ENCODE results near the gene WNK2.

Gene WNK2

GRCh38 chr9:93228453-93228852, 44.5 kb downstream of the WNK2 start:
- Histone ChIP-seq H3K4me3 (ENCODE audit: low read length) (no peak overlapping the region), H3K4me2 (ENCODE audit: low read length) (no peak overlapping the region), H3K4me1 (ENCODE audit: control insufficient read depth, insufficient read depth, low read length) (peaks cover 5% of the 10 kb centered on the region), H3K9ac (ENCODE audit: low read depth, low read length) (no peak overlapping the region), H3K9me3 (replicated peaks; ENCODE audit: low read length) (no peaks in the 10 kb centered on the region), H3K36me3 (ENCODE audit: insufficient read depth, low read length) (no peaks in the 10 kb centered on the region), H3K27me3 (ENCODE audit: control insufficient read depth, insufficient read depth, low read length) (peaks cover 9% of the 10 kb centered on the region)

GRCh38 chr9:93229636-93230035, 45.7 kb downstream of the WNK2 start:
- H3K4me2 ChIP-seq (ENCODE audit: low read length), result no peak overlapping the region
- H3K9me3 ChIP-seq (replicated peaks; ENCODE audit: low read length), result no peaks in the 10 kb centered on the region
- no peaks in the 10 kb centered on the region for H3K36me3 ChIP-seq (ENCODE audit: insufficient read depth, low read length)
- no peak overlapping the region for H3K4me3 ChIP-seq (ENCODE audit: low read length)
- peaks cover 13% of the 10 kb centered on the region for H3K27me3 ChIP-seq (ENCODE audit: control insufficient read depth, insufficient read depth, low read length)
- no peak overlapping the region for H3K9ac ChIP-seq (ENCODE audit: low read depth, low read length)
- no peaks in the 10 kb centered on the region for H3K4me1 ChIP-seq (ENCODE audit: control insufficient read depth, insufficient read depth, low read length)

- H3K9ac ChIP-seq (ENCODE audit: low read depth, low read length), result no peak overlapping the region
- H3K9me3 ChIP-seq (replicated peaks; ENCODE audit: low read length), result no peaks in the 10 kb centered on the region
- H3K27me3 ChIP-seq (ENCODE audit: control insufficient read depth, insufficient read depth, low read length), result peaks cover 18% of the 10 kb centered on the region
- H3K4me2 ChIP-seq (ENCODE audit: low read length), result no peak overlapping the region
- no peaks in the 10 kb centered on the region for H3K36me3 ChIP-seq (ENCODE audit: insufficient read depth, low read length)
- H3K4me3 ChIP-seq (ENCODE audit: low read length), result no peak overlapping the region
- no peaks in the 10 kb centered on the region for H3K4me1 ChIP-seq (ENCODE audit: control insufficient read depth, insufficient read depth, low read length)
These were observed 46.2 kb downstream of the WNK2 start for GRCh38 chr9:93230185-93230584.

GRCh38 chr9:93230601-93231000, 46.7 kb downstream of the WNK2 start:
- Histone ChIP-seq H3K4me3 (ENCODE audit: low read length) (no peak overlapping the region), H3K9me3 (replicated peaks; ENCODE audit: low read length) (no peaks in the 10 kb centered on the region), H3K27me3 (ENCODE audit: control insufficient read depth, insufficient read depth, low read length) (peaks cover 22% of the 10 kb centered on the region)

GRCh38 chr9:93231121-93231694, 47.3 kb downstream of the WNK2 start:
- Histone ChIP-seq H3K4me1 (ENCODE audit: control insufficient read depth, insufficient read depth, low read length) (no peaks in the 10 kb centered on the region), H3K4me3 (ENCODE audit: low read length) (no peak overlapping the region), H3K4me2 (ENCODE audit: low read length) (no peak overlapping the region), H3K9me3 (replicated peaks; ENCODE audit: low read length) (no peaks in the 10 kb centered on the region), H3K36me3 (ENCODE audit: insufficient read depth, low read length) (no peaks in the 10 kb centered on the region), H3K27me3 (ENCODE audit: control insufficient read depth, insufficient read depth, low read length) (peaks cover 28% of the 10 kb centered on the region), H3K9ac (ENCODE audit: low read depth, low read length) (no peak overlapping the region)

More at GRCh38 chr9:93230601-93231000, 46.7 kb downstream of the WNK2 start:
- Histone ChIP-seq H3K4me1 (ENCODE audit: control insufficient read depth, insufficient read depth, low read length) (no peaks in the 10 kb centered on the region), H3K9ac (ENCODE audit: low read depth, low read length) (no peak overlapping the region), H3K4me2 (ENCODE audit: low read length) (no peak overlapping the region), H3K36me3 (ENCODE audit: insufficient read depth, low read length) (no peaks in the 10 kb centered on the region)

- H3K4me3 ChIP-seq (ENCODE audit: low read length), result no peak overlapping the region
- H3K4me2 ChIP-seq (ENCODE audit: low read length), result no peak overlapping the region
- no peaks in the 10 kb centered on the region for H3K9me3 ChIP-seq (replicated peaks; ENCODE audit: low read length)
- H3K27me3 ChIP-seq (ENCODE audit: control insufficient read depth, insufficient read depth, low read length), result peaks cover 28% of the 10 kb centered on the region
- no peaks in the 10 kb centered on the region for H3K36me3 ChIP-seq (ENCODE audit: insufficient read depth, low read length)
- H3K4me1 ChIP-seq (ENCODE audit: control insufficient read depth, insufficient read depth, low read length), result no peaks in the 10 kb centered on the region
- no peak overlapping the region for H3K9ac ChIP-seq (ENCODE audit: low read depth, low read length)
These were observed 47.8 kb downstream of the WNK2 start for GRCh38 chr9:93231716-93232115.

- no peak overlapping the region for H3K4me2 ChIP-seq (ENCODE audit: low read length)
- no peaks in the 10 kb centered on the region for H3K9me3 ChIP-seq (replicated peaks; ENCODE audit: low read length)
- H3K9ac ChIP-seq (ENCODE audit: low read depth, low read length), result no peak overlapping the region
- no peak overlapping the region for H3K4me3 ChIP-seq (ENCODE audit: low read length)
- no peaks in the 10 kb centered on the region for H3K36me3 ChIP-seq (ENCODE audit: insufficient read depth, low read length)
- no peaks in the 10 kb centered on the region for H3K4me1 ChIP-seq (ENCODE audit: control insufficient read depth, insufficient read depth, low read length)
- peaks cover 28% of the 10 kb centered on the region for H3K27me3 ChIP-seq (ENCODE audit: control insufficient read depth, insufficient read depth, low read length)
These were observed 48.5 kb downstream of the WNK2 start for GRCh38 chr9:93232388-93232960.

GRCh38 chr9:93233033-93233432, 49.1 kb downstream of the WNK2 start:
- Histone ChIP-seq H3K9ac (ENCODE audit: low read depth, low read length) (no peak overlapping the region), H3K4me1 (ENCODE audit: control insufficient read depth, insufficient read depth, low read length) (no peaks in the 10 kb centered on the region), H3K36me3 (ENCODE audit: insufficient read depth, low read length) (no peaks in the 10 kb centered on the region), H3K27me3 (ENCODE audit: control insufficient read depth, insufficient read depth, low read length) (peaks cover 32% of the 10 kb centered on the region), H3K4me3 (ENCODE audit: low read length) (no peak overlapping the region), H3K4me2 (ENCODE audit: low read length) (no peak overlapping the region), H3K9me3 (replicated peaks; ENCODE audit: low read length) (no peaks in the 10 kb centered on the region)

- Histone ChIP-seq H3K4me3 (ENCODE audit: low read length) (no peak overlapping the region), H3K4me2 (ENCODE audit: low read length) (no peak overlapping the region), H3K36me3 (ENCODE audit: insufficient read depth, low read length) (no peaks in the 10 kb centered on the region), H3K4me1 (ENCODE audit: control insufficient read depth, insufficient read depth, low read length) (no peaks in the 10 kb centered on the region), H3K9me3 (replicated peaks; ENCODE audit: low read length) (no peaks in the 10 kb centered on the region), H3K27me3 (ENCODE audit: control insufficient read depth, insufficient read depth, low read length) (peaks cover 34% of the 10 kb centered on the region), H3K9ac (ENCODE audit: low read depth, low read length) (no peak overlapping the region)
These were observed 50.7 kb downstream of the WNK2 start for GRCh38 chr9:93234600-93234999.

- Histone ChIP-seq H3K9me3 (replicated peaks; ENCODE audit: low read length) (no peaks in the 10 kb centered on the region), H3K27me3 (ENCODE audit: control insufficient read depth, insufficient read depth, low read length) (peaks cover 34% of the 10 kb centered on the region), H3K9ac (ENCODE audit: low read depth, low read length) (no peak overlapping the region), H3K36me3 (ENCODE audit: insufficient read depth, low read length) (no peaks in the 10 kb centered on the region), H3K4me2 (ENCODE audit: low read length) (no peak overlapping the region), H3K4me3 (ENCODE audit: low read length) (no peak overlapping the region), H3K4me1 (ENCODE audit: control insufficient read depth, insufficient read depth, low read length) (no peaks in the 10 kb centered on the region)
These were observed 51.5 kb downstream of the WNK2 start for GRCh38 chr9:93235300-93235960.

- Histone ChIP-seq H3K4me2 (ENCODE audit: low read length) (no peak overlapping the region), H3K36me3 (ENCODE audit: insufficient read depth, low read length) (no peaks in the 10 kb centered on the region), H3K4me1 (ENCODE audit: control insufficient read depth, insufficient read depth, low read length) (no peaks in the 10 kb centered on the region), H3K4me3 (ENCODE audit: low read length) (no peak overlapping the region), H3K9me3 (replicated peaks; ENCODE audit: low read length) (no peaks in the 10 kb centered on the region), H3K9ac (ENCODE audit: low read depth, low read length) (no peak overlapping the region), H3K27me3 (ENCODE audit: control insufficient read depth, insufficient read depth, low read length) (peaks cover 36% of the 10 kb centered on the region)
These were observed 52.7 kb downstream of the WNK2 start for GRCh38 chr9:93236541-93237206.

All from skeletal muscle satellite cell (primary cell).